ENCODE measurements around the gene ADD1. TPM values are rescaled to one million over a fixed set of nuclear protein-coding genes. Genes with fewer than 3 reads are reported as not detected.

Gene ADD1
- total RNA-seq, 6 experiments from 2014 or later, result 94.4 to 120 (median 103) TPM

GRCh38 chr4:2932321-2932950, 88.8 kb downstream of the ADD1 start:
- Histone ChIP-seq H3K9me3 (no peaks in the 10 kb centered on the region), H3K27ac (peak overlapping the region in 1 of 3 donors; percentile 18), H3K27me3 (no peaks in the 10 kb centered on the region), H3K4me3 (no peak overlapping the region), H3K36me3 (peaks cover 0 to 17% (median 3%) of the 10 kb centered on the region in 4 donors), H3K4me1 (peaks cover 0 to 18% (median 3%) of the 10 kb centered on the region in 4 donors)
- 100% methylated on average over 1 of the region's 18 CpGs for whole genome bisulfite sequencing (ENCODE audit: insufficient coverage, low coverage, low lambda C conversion rate, missing lambda C conversion rate)
- ATAC-seq (no peak), DNase-seq (peak; percentile 19 to 57 (median 47))
- intact Hi-C loops (cut with DNase I), result loop anchor here in 1 of 2 donors (10.0 kb wide), 1 partner anchor 168 kb away; no protein-coding TSS in a partner anchor
- TF ChIP-seq CTCF (IDR thresholded peaks at IDR 0.05) (no peak), POLR2A (IDR thresholded peaks at IDR 0.05) (no peak)

- no CpG with 5 or more reads among the region's 15 CpGs for WGBS (ENCODE audit: insufficient coverage, low coverage, low lambda C conversion rate, missing lambda C conversion rate)
- intact Hi-C loops (cut with DNase I), result loop anchor here in 1 of 2 donors (10.0 kb wide), 1 partner anchor 168 kb away; no protein-coding TSS in a partner anchor
- no peaks in the 10 kb centered on the region for H3K27me3 ChIP-seq
- H3K4me3 ChIP-seq, result no peak overlapping the region
- peak in 2 of 3 donors; percentile 58 for DNase-seq
- H3K9me3 ChIP-seq, result no peaks in the 10 kb centered on the region
- peaks cover 0 to 15% (median 5%) of the 10 kb centered on the region in 4 donors for H3K36me3 ChIP-seq
- no peak for TF ChIP-seq POLR2A (IDR thresholded peaks at IDR 0.05)
- TF ChIP-seq CTCF (IDR thresholded peaks at IDR 0.05), result no peak
- H3K27ac ChIP-seq, result no peak overlapping the region
- peaks cover 0 to 18% (median 3%) of the 10 kb centered on the region in 4 donors for H3K4me1 ChIP-seq
- no peak for ATAC-seq
These were observed 89.4 kb downstream of the ADD1 start for GRCh38 chr4:2932951-2933565.

GRCh38 chr4:2933566-2934076, 90.0 kb downstream of the ADD1 start:
- H3K27me3 ChIP-seq, result no peaks in the 10 kb centered on the region
- TF ChIP-seq POLR2A (IDR thresholded peaks at IDR 0.05) (no peak), CTCF (IDR thresholded peaks at IDR 0.05) (no peak)
- no peaks in the 10 kb centered on the region for H3K9me3 ChIP-seq
- DNase-seq, result peak in 2 of 3 donors; percentile 31 to 66
- H3K4me3 ChIP-seq, result peak overlapping the region; percentile 95 to 100 (median 99)
- H3K27ac ChIP-seq, result peak overlapping the region in 1 of 3 donors; percentile 43
- WGBS (ENCODE audit: insufficient coverage, low coverage, low lambda C conversion rate, missing lambda C conversion rate), result no CpG with 5 or more reads among the region's 31 CpGs
- intact Hi-C loops (cut with DNase I), result loop anchor here in 1 of 2 donors (10.0 kb wide), 1 partner anchor 169 kb away; no protein-coding TSS in a partner anchor
- H3K4me1 ChIP-seq, result peaks cover 0 to 18% (median 3%) of the 10 kb centered on the region in 4 donors
- ATAC-seq, result no peak
- H3K36me3 ChIP-seq, result peaks cover 0 to 15% (median 7%) of the 10 kb centered on the region in 4 donors

- ATAC-seq (peak in 3 of 4 donors; percentile 2 to 4 (median 3)), DNase-seq (peak; percentile 61 to 66 (median 65))
- intact Hi-C loops (cut with DNase I), result loop anchor here in 1 of 2 donors (10.0 kb wide), 1 partner anchor 169 kb away; no protein-coding TSS in a partner anchor
- WGBS (ENCODE audit: insufficient coverage, low coverage, low lambda C conversion rate, missing lambda C conversion rate), result 2% methylated on average over 33 of the region's 93 CpGs
- TF ChIP-seq POLR2A (IDR thresholded peaks at IDR 0.05) (no peak), CTCF (IDR thresholded peaks at IDR 0.05) (no peak)
- Histone ChIP-seq H3K9me3 (no peaks in the 10 kb centered on the region), H3K36me3 (peaks cover 0 to 17% (median 9%) of the 10 kb centered on the region in 4 donors), H3K27me3 (no peaks in the 10 kb centered on the region), H3K4me3 (peak overlapping the region; percentile 95 to 100 (median 99)), H3K4me1 (peaks cover 0 to 18% (median 3%) of the 10 kb centered on the region in 4 donors), H3K27ac (peak overlapping the region; percentile 78 to 91 (median 83))
These were observed 90.6 kb downstream of the ADD1 start for GRCh38 chr4:2934077-2934812.

Measured in right lobe of liver (tissue), 6 donors.